HG02588 (cell line): ENCODE measurements around the gene DAP.

ENCODE experiments used
- ATAC-seq: cut with Tn5 transposase; IDR thresholded peaks from one replicate; pipeline ENCODE4 v1.9.1; 2021; ENCODE audit warnings: mild to moderate bottlenecking, moderate library complexity; ENCODE audit not compliant: unreplicated experiment

DAP gene

GRCh38 chr5:10695055-10695649, 65.9 kb downstream of the DAP start:
- ATAC-seq = peak; percentile 38

GRCh38 chr5:10691826-10692785, 68.9 kb downstream of the DAP start:
- no peak for ATAC-seq

GRCh38 chr5:10690460-10691440, 70.3 kb downstream of the DAP start:
- ATAC-seq = no peak

- ATAC-seq = no peak
Measured at GRCh38 chr5:10689391-10690081, 71.5 kb downstream of the DAP start.

GRCh38 chr5:10688651-10689171, 72.3 kb downstream of the DAP start:
- ATAC-seq = no peak

- no peak for ATAC-seq
Measured at GRCh38 chr5:10686890-10687289, 74.1 kb downstream of the DAP start.

GRCh38 chr5:10685115-10685521, 75.9 kb downstream of the DAP start:
- ATAC-seq = peak; percentile 85

GRCh38 chr5:10684303-10685086, 76.5 kb downstream of the DAP start:
- peak; percentile 54 for ATAC-seq

GRCh38 chr5:10682801-10683525, 78.1 kb downstream of the DAP start:
- ATAC-seq = no peak

GRCh38 chr5:10681731-10682679, 79.0 kb downstream of the DAP start:
- ATAC-seq = no peak

- ATAC-seq = no peak
Measured at GRCh38 chr5:10680876-10681481, 80.1 kb downstream of the DAP start.

- ATAC-seq = no peak
Measured at GRCh38 chr5:10679336-10679988, 81.6 kb downstream of the DAP start.

- no peak for ATAC-seq
Measured at GRCh38 chr5:10678244-10678643, 82.8 kb downstream of the DAP start.

GRCh38 chr5:10677533-10677932, 83.5 kb downstream of the DAP start:
- no peak for ATAC-seq

GRCh38 chr5:10676946-10677345, 84.1 kb downstream of the DAP start:
- ATAC-seq = no peak

- ATAC-seq = no peak
Measured at GRCh38 chr5:10676224-10676623, 84.8 kb downstream of the DAP start.
